B cell (primary cell): ENCODE measurements around the gene ETAA1. TPM values are rescaled to one million over a fixed set of nuclear protein-coding genes. Genes with fewer than 3 reads are reported as not detected.

ENCODE experiments used
- ATAC-seq: fragments of 200-7000 bp; cut with Tn5 transposase; one replicate; pipeline ENCODE4 v1.10.0; 2021; ENCODE audit warnings: low read depth, mild to moderate bottlenecking, moderate number of reproducible peaks, moderate library complexity
- CTCF ChIA-PET: fragments of 350-600 bp; sonication (Branson Sonifier 250); formaldehyde crosslinking; loops from one replicate; lab custom pipeline; 2021; ENCODE audit warnings: antibody characterized with exemption, inconsistent platforms; lab: Charles Lee
- POLR2A ChIA-PET: fragments of 350-600 bp; sonication (Branson Sonifier 250); formaldehyde crosslinking; loops from one replicate; lab custom pipeline; 2021; ENCODE audit warnings: antibody characterized with exemption; lab: Charles Lee
- DNase-seq: peaks from one replicate; pipeline ENCODE4 v3.0.0; 2013
- H2AFZ ChIP-seq: 2 replicates; pipeline ENCODE4 v1.6.1; 2012; ENCODE audit warnings: mild to moderate bottlenecking, low read depth, low read length; ENCODE audit not compliant: insufficient read depth, poor library complexity, severe bottlenecking
- H3K27ac ChIP-seq, 2 donors: 1 replicate in 1 of 2; 2 replicates in 1 of 2; pipeline ENCODE4 v1.5.1; 2012 to 2013; ENCODE audit warnings: low read length in 2 of 2, mild to moderate bottlenecking in 2 of 2, moderate library complexity in 1 of 2
- H3K27me3 ChIP-seq, 4 experiments: fragments of 200-600 bp in 1 of 4; sonication (generic) in 1 of 4; replicated peaks in 1 of 4; 1 replicate in 2 of 4; 2 replicates in 2 of 4; pipeline versions ENCODE4 v1.6.1 to v1.7.0; 2013 to 2016; ENCODE audit warnings: low read length in 3 of 4, mild to moderate bottlenecking in 2 of 4, mixed read lengths in 1 of 4, moderate library complexity in 1 of 4; ENCODE audit not compliant: insufficient read depth in 4 of 4, control insufficient read depth in 3 of 4; ENCODE audit errors: control extremely low read depth in 1 of 4
- H3K36me3 ChIP-seq, 2 experiments: replicated peaks in 1 of 2; 1 replicate in 1 of 2; 2 replicates in 1 of 2; pipeline versions ENCODE4 v1.6.1 to v1.7.1; 2013; ENCODE audit warnings: low read length in 1 of 2; ENCODE audit not compliant: insufficient read depth in 2 of 2, control insufficient read depth in 1 of 2; ENCODE audit errors: control extremely low read depth in 1 of 2, extremely low read depth in 1 of 2
- H3K4me1 ChIP-seq, 2 donors: fragments of 200-600 bp in 1 of 2; sonication (generic) in 1 of 2; 1 replicate in 1 of 2; 2 replicates in 1 of 2; pipeline versions ENCODE4 v1.5.1 to v1.6.1; 2013 to 2017; ENCODE audit warnings: low read length in 2 of 2; ENCODE audit not compliant: control insufficient read depth in 2 of 2, insufficient read depth in 2 of 2
- H3K4me2 ChIP-seq: replicated peaks from 2 replicates; pipeline ENCODE3; 2012; ENCODE audit warnings: mild to moderate bottlenecking, low read depth, low read length; ENCODE audit not compliant: poor library complexity, severe bottlenecking
- H3K4me3 ChIP-seq, 5 experiments: fragments of 200-600 bp in 1 of 5; sonication (generic) in 1 of 5; 1 replicate in 3 of 5; 2 replicates in 2 of 5; pipeline versions ENCODE4 v1.5.1 to v1.7.0; 2011 to 2016; ENCODE audit warnings: low read length in 4 of 5, mild to moderate bottlenecking in 4 of 5, low read depth in 2 of 5, control low read depth in 1 of 5, moderate library complexity in 1 of 5; ENCODE audit not compliant: insufficient read depth in 1 of 5; ENCODE audit errors: control extremely low read depth in 1 of 5, extremely low read depth in 1 of 5
- H3K79me2 ChIP-seq: fragments of 200-600 bp; sonication (generic); one replicate; pipeline ENCODE4 v1.6.0; 2016; ENCODE audit warnings: low read length; ENCODE audit not compliant: control insufficient read depth, insufficient read depth
- H3K9ac ChIP-seq: fragments of 200-600 bp; sonication (generic); 2 replicates; pipeline ENCODE4 v1.6.1; 2017; ENCODE audit warnings: mild to moderate bottlenecking, low read length, moderate library complexity
- H3K9me3 ChIP-seq, 3 donors: one replicate each; pipeline versions ENCODE4 v1.6.1 to v1.7.1; 2013; ENCODE audit warnings: low read length in 2 of 3; ENCODE audit not compliant: control insufficient read depth in 2 of 3, insufficient read depth in 1 of 3; ENCODE audit errors: control extremely low read depth in 1 of 3
- H4K20me1 ChIP-seq: 2 replicates; pipeline ENCODE4 v1.6.0; 2012; ENCODE audit warnings: mild to moderate bottlenecking, low read length; ENCODE audit not compliant: insufficient read depth, control insufficient read depth, poor library complexity, severe bottlenecking
- H3K27ac Mint-ChIP-seq: one replicate; pipeline ENCODE4 v1.8.0; 2021; ENCODE audit warnings: mixed read lengths
- H3K27me3 Mint-ChIP-seq: one replicate; pipeline ENCODE4 v1.8.0; 2021; ENCODE audit warnings: mixed read lengths
- H3K4me1 Mint-ChIP-seq: one replicate; pipeline ENCODE4 v1.8.0; 2021; ENCODE audit warnings: mixed read lengths
- H3K4me3 Mint-ChIP-seq: one replicate; pipeline ENCODE4 v1.8.0; 2021; ENCODE audit warnings: mixed read lengths
- H3K9me3 Mint-ChIP-seq: one replicate; pipeline ENCODE4 v1.8.0; 2022; ENCODE audit warnings: mixed read lengths; ENCODE audit not compliant: insufficient read depth
- EZH2 ChIP-seq: IDR thresholded peaks from 2 replicates; pipeline ENCODE4 v1.6.1; 2012; ENCODE audit warnings: borderline replicate concordance, low read depth, mild to moderate bottlenecking, moderate library complexity, low read length; ENCODE audit not compliant: insufficient read depth, poor library complexity, severe bottlenecking
- WGBS: methylation state at CpG from one replicate; pipeline ENCODE4 v1.1.5; 2013; ENCODE audit warnings: missing lambda C conversion rate; ENCODE audit not compliant: insufficient coverage; 5-methylcytosine and 5-hydroxymethylcytosine counted together
- intact Hi-C: fragments of 100-400 bp; cut with micrococcal nuclease; formaldehyde crosslinking; loops from one replicate; pipeline ENCODE4 v1.10.0; 2022
- polyA plus RNA-seq: library from polyadenylated mRNA; depleted of rRNA; stranded (reverse); fragments of >200 nt; gene quantifications from 2 replicates; pipeline ENCODE4 v1.2.3, GENCODE V29; 2012
- total RNA-seq, 2 donors: library from RNA; stranded (reverse); fragments of 120-200 nt in 1 of 2; gene quantifications; 1 replicate in 1 of 2; 2 replicates in 1 of 2; pipeline versions ENCODE4 v1.2.3 to v1.2.4, GENCODE V29; 2013 to 2022
- TF ChIP-seq, protein P1 (sequence below): fragments of 200-600 bp; IDR thresholded peaks from one replicate; pipeline ENCODE4 v1.8.0; 2022; ENCODE audit warnings: antibody characterized with exemption, mild to moderate bottlenecking

Gene ETAA1
- total and polyA plus RNA-seq, 2 donors (not counting 1 experiment from before 2014, with no cell fraction given), result 6.2 to 15.3 TPM

- TF ChIP-seq, protein P1, sequence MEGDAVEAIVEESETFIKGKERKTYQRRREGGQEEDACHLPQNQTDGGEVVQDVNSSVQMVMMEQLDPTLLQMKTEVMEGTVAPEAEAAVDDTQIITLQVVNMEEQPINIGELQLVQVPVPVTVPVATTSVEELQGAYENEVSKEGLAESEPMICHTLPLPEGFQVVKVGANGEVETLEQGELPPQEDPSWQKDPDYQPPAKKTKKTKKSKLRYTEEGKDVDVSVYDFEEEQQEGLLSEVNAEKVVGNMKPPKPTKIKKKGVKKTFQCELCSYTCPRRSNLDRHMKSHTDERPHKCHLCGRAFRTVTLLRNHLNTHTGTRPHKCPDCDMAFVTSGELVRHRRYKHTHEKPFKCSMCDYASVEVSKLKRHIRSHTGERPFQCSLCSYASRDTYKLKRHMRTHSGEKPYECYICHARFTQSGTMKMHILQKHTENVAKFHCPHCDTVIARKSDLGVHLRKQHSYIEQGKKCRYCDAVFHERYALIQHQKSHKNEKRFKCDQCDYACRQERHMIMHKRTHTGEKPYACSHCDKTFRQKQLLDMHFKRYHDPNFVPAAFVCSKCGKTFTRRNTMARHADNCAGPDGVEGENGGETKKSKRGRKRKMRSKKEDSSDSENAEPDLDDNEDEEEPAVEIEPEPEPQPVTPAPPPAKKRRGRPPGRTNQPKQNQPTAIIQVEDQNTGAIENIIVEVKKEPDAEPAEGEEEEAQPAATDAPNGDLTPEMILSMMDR, result no peak
- TF ChIP-seq EZH2, result no peak
- no peak overlapping the region for H3K27ac ChIP-seq
- POLR2A ChIA-PET, result no interaction called here
- no peaks in the 10 kb centered on the region for H3K27me3 ChIP-seq
- no peak overlapping the region for H3K4me2 ChIP-seq
- H3K9ac ChIP-seq, result no peak overlapping the region
- H3K36me3 ChIP-seq, result no peaks in the 10 kb centered on the region
- CTCF ChIA-PET, result no interaction called here
- H3K4me3 Mint-ChIP-seq, result no peak overlapping the region
- no peaks in the 10 kb centered on the region for H3K4me1 ChIP-seq
- no peaks in the 10 kb centered on the region for H4K20me1 ChIP-seq
- peaks cover 0 to 1% (median 0%) of the 10 kb centered on the region in 3 donors for H3K9me3 ChIP-seq
- WGBS, result no CpG with 5 or more reads among the region's 2 CpGs
- no peak overlapping the region for H3K4me3 ChIP-seq
- H3K4me1 Mint-ChIP-seq, result no peaks in the 10 kb centered on the region
- H3K27me3 Mint-ChIP-seq, result peaks cover 11% of the 10 kb centered on the region
- H2AFZ ChIP-seq, result no peak overlapping the region
- DNase-seq, result no peak
- H3K27ac Mint-ChIP-seq, result no peak overlapping the region
- H3K9me3 Mint-ChIP-seq, result no peaks in the 10 kb centered on the region
- H3K79me2 ChIP-seq, result no peaks in the 10 kb centered on the region
- ATAC-seq, result no peak
- intact Hi-C loops, result no loop called here
Observed at GRCh38 chr2:67456428-67456827, 59.3 kb downstream of the ETAA1 start.

DNA sequence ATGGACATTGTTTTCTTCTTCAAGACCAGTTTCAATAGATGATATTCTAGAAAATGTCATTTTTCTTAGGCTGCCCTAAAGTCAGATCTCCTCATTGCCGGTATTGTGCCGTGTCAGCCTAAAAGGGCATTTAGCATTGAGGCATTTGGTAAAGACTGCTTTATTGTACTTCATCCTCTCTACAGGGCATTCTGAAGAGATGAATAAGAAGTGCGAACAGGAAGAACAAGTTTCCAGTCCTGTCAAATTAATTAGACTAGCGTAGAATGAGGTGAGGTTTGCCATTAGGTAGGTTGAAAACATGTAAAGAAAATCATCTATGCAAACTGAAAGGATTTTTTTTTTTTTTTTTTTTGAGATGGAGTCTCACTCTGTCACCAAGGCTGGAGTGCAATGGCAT lies 60.6 kb downstream of the ETAA1 start:
- Mint-ChIP-seq H3K4me3 (no peak overlapping the region), H3K27ac (no peak overlapping the region), H3K4me1 (no peaks in the 10 kb centered on the region), H3K27me3 (peaks cover 8% of the 10 kb centered on the region), H3K9me3 (no peaks in the 10 kb centered on the region)
- no peak for TF ChIP-seq EZH2
- TF ChIP-seq, protein P1, result no peak
- Histone ChIP-seq H3K4me2 (no peak overlapping the region), H3K4me1 (no peaks in the 10 kb centered on the region), H4K20me1 (no peaks in the 10 kb centered on the region), H3K79me2 (no peaks in the 10 kb centered on the region), H3K9ac (no peak overlapping the region), H3K9me3 (peaks cover 0 to 1% (median 0%) of the 10 kb centered on the region in 3 donors), H3K4me3 (no peak overlapping the region), H2AFZ (no peak overlapping the region), H3K36me3 (no peaks in the 10 kb centered on the region), H3K27me3 (no peaks in the 10 kb centered on the region), H3K27ac (no peak overlapping the region)
- intact Hi-C loops, result no loop called here
- WGBS, result no CpG with 5 or more reads among the region's 4 CpGs
- ChIA-PET POLR2A (interaction anchor here (0.7 kb wide), 1 partner anchor 822 kb away, joined by 5 read pairs; no protein-coding TSS in a partner anchor), CTCF (no interaction called here)
- no peak for ATAC-seq
- DNase-seq, result no peak
